H1 (cell line): ENCODE results near the gene PTGER3. TPM values are rescaled to one million over a fixed set of nuclear protein-coding genes. Genes with fewer than 3 reads are reported as not detected.

Source experiments
- CTCF ChIA-PET: fragments of 300-600 bp; sonication (Branson Sonifier 250); formaldehyde crosslinking; loops from one replicate; lab custom pipeline; 2021; ENCODE audit not compliant: partially characterized antibody; lab: Charles Lee
- POLR2A ChIA-PET: fragments of 300-600 bp; sonication (Branson Sonifier 250); formaldehyde crosslinking; loops from one replicate; lab custom pipeline; 2021; ENCODE audit warnings: inconsistent platforms; ENCODE audit not compliant: partially characterized antibody; lab: Charles Lee
- DNase-seq, 2 experiments: peaks; one replicate each; pipeline versions ENCODE4 v3.0.0 to v3.0.0-alpha.2; 2010 to 2022; ENCODE audit warnings: low spot score in 2 of 2, low read depth in 1 of 2, mixed read lengths in 1 of 2
- FAIRE-seq: peaks from 2 replicates; lab custom pipeline; 2011; peaks lifted over from hg19 to GRCh38; lab: Jason Lieb, UNC
- H2AFZ ChIP-seq: 2 replicates; pipeline ENCODE4 v1.8.1; 2012; ENCODE audit warnings: low read length, inconsistent platforms
- H2AK5ac ChIP-seq: 2 replicates; pipeline ENCODE4 v1.6.1; 2013; ENCODE audit warnings: low read depth, low read length
- H2BK120ac ChIP-seq: replicated peaks from 2 replicates; pipeline ENCODE3; 2013; ENCODE audit warnings: low read depth, low read length, inconsistent platforms
- H2BK12ac ChIP-seq: 2 replicates; pipeline ENCODE4 v1.6.1; 2013; ENCODE audit warnings: low read depth, low read length
- H2BK15ac ChIP-seq: 2 replicates; pipeline ENCODE4 v1.6.1; 2013; ENCODE audit warnings: low read length
- H2BK20ac ChIP-seq: 2 replicates; pipeline ENCODE4 v1.6.1; 2013; ENCODE audit warnings: low read length
- H2BK5ac ChIP-seq: 2 replicates; pipeline ENCODE4 v1.6.1; 2013; ENCODE audit warnings: low read depth, low read length
- H3K14ac ChIP-seq: 2 replicates; pipeline ENCODE4 v1.6.1; 2013; ENCODE audit warnings: inconsistent platforms; ENCODE audit not compliant: insufficient read length
- H3K18ac ChIP-seq: 2 replicates; pipeline ENCODE4 v1.6.1; 2013; ENCODE audit warnings: low read length; ENCODE audit errors: extremely low read depth
- H3K23ac ChIP-seq: 2 replicates; pipeline ENCODE4 v1.6.1; 2013; ENCODE audit warnings: inconsistent platforms; ENCODE audit not compliant: insufficient read length
- H3K23me2 ChIP-seq: 2 replicates; pipeline ENCODE4 v1.6.1; 2013; ENCODE audit warnings: low read depth, low read length
- H3K27ac ChIP-seq: 2 replicates; pipeline ENCODE4 v1.6.1; 2011; ENCODE audit warnings: low read depth, low read length, inconsistent platforms
- H3K27me3 ChIP-seq, 4 experiments: replicated peaks in 1 of 4; 1 replicate in 1 of 4; 2 replicates in 3 of 4; pipeline versions ENCODE4 v1.6.1 to v1.8.1; 2011 to 2013; ENCODE audit warnings: low read length in 3 of 4, mild to moderate bottlenecking in 3 of 4, inconsistent platforms in 2 of 4, mixed read lengths in 2 of 4, moderate library complexity in 1 of 4; ENCODE audit not compliant: control insufficient read depth in 3 of 4, insufficient read depth in 3 of 4; ENCODE audit errors: extremely low read depth in 1 of 4
- H3K36me3 ChIP-seq, 4 experiments: 2 replicates each; pipeline versions ENCODE4 v1.6.1 to v1.8.1; 2011 to 2013; ENCODE audit warnings: mild to moderate bottlenecking in 4 of 4, low read length in 3 of 4, moderate library complexity in 2 of 4, control low read depth in 1 of 4, inconsistent platforms in 1 of 4; ENCODE audit not compliant: insufficient read depth in 4 of 4, control insufficient read depth in 2 of 4
- H3K4ac ChIP-seq: replicated peaks from 2 replicates; pipeline ENCODE3; 2013; ENCODE audit warnings: low read length, low read depth, mixed read lengths, inconsistent platforms; ENCODE audit not compliant: insufficient read length
- H3K4me1 ChIP-seq, 4 experiments: replicated peaks in 1 of 4; 1 replicate in 1 of 4; 2 replicates in 3 of 4; pipeline versions ENCODE4 v1.6.1 to v1.8.1; 2011 to 2013; ENCODE audit warnings: low read length in 3 of 4, inconsistent platforms in 2 of 4, mixed read lengths in 1 of 4; ENCODE audit not compliant: insufficient read depth in 4 of 4, control insufficient read depth in 3 of 4
- H3K4me2 ChIP-seq, 2 experiments: 2 replicates each; pipeline versions ENCODE4 v1.6.1 to v1.8.1; 2011 to 2013; ENCODE audit warnings: low read depth in 2 of 2, low read length in 2 of 2, control low read depth in 1 of 2, inconsistent platforms in 1 of 2, mild to moderate bottlenecking in 1 of 2; ENCODE audit not compliant: insufficient read depth in 1 of 2
- H3K4me3 ChIP-seq, 4 experiments: fragments of 200-600, 300-600 bp in 1 of 4; sonication (generic), shearing (Covaris generic), sonication (Bioruptor Twin) in 1 of 4; 2 replicates each; pipeline versions ENCODE4 v1.5.1 to v1.8.1; 2011 to 2016; ENCODE audit warnings: low read length in 4 of 4, low read depth in 3 of 4, control low read depth in 2 of 4, inconsistent platforms in 2 of 4, mild to moderate bottlenecking in 2 of 4, mixed read lengths in 1 of 4, moderate library complexity in 1 of 4; ENCODE audit not compliant: insufficient read depth in 2 of 4; ENCODE audit errors: extremely low read depth in 1 of 4
- H3K56ac ChIP-seq: replicated peaks from 2 replicates; pipeline ENCODE3; 2013; ENCODE audit warnings: low read depth, mild to moderate bottlenecking, mixed read lengths, low read length, inconsistent platforms; ENCODE audit not compliant: insufficient read length
- H3K79me1 ChIP-seq: 2 replicates; pipeline ENCODE4 v1.6.1; 2013; ENCODE audit warnings: low read depth, low read length, control low read depth
- H3K79me2 ChIP-seq, 2 experiments: 2 replicates each; pipeline versions ENCODE4 v1.6.1 to v1.8.1; 2012 to 2013; ENCODE audit warnings: low read length in 2 of 2, mild to moderate bottlenecking in 2 of 2, inconsistent platforms in 1 of 2; ENCODE audit not compliant: insufficient read depth in 2 of 2, control insufficient read depth in 1 of 2
- H3K9ac ChIP-seq, 4 experiments: replicated peaks in 1 of 4; 1 replicate in 1 of 4; 2 replicates in 3 of 4; pipeline versions ENCODE4 v1.6.1 to v1.8.1; 2011 to 2013; ENCODE audit warnings: low read depth in 3 of 4, low read length in 3 of 4, control low read depth in 2 of 4, mild to moderate bottlenecking in 2 of 4, moderate library complexity in 2 of 4, inconsistent platforms in 1 of 4; ENCODE audit errors: extremely low read depth in 1 of 4
- H3K9me3 ChIP-seq, 2 experiments: 2 replicates each; pipeline versions ENCODE4 v1.6.1 to v1.8.1; 2012 to 2013; ENCODE audit warnings: mild to moderate bottlenecking in 2 of 2, moderate library complexity in 2 of 2, control low read depth in 1 of 2, inconsistent platforms in 1 of 2, low read depth in 1 of 2, low read length in 1 of 2, mixed read lengths in 1 of 2; ENCODE audit not compliant: insufficient read depth in 2 of 2
- H4K20me1 ChIP-seq, 2 experiments: replicated peaks in 1 of 2; 2 replicates each; pipeline versions ENCODE3 to v1.8.1; 2011 to 2013; ENCODE audit warnings: inconsistent platforms in 2 of 2, low read length in 2 of 2, mild to moderate bottlenecking in 1 of 2; ENCODE audit not compliant: insufficient read depth in 2 of 2, control insufficient read depth in 1 of 2
- H4K5ac ChIP-seq: 2 replicates; pipeline ENCODE4 v1.6.1; 2013; ENCODE audit warnings: low read length, low read depth, mixed read lengths, inconsistent platforms; ENCODE audit not compliant: insufficient read length
- H4K8ac ChIP-seq: 2 replicates; pipeline ENCODE4 v1.8.0; 2013; ENCODE audit warnings: mild to moderate bottlenecking, moderate library complexity, low read length, inconsistent platforms; ENCODE audit not compliant: insufficient read depth; ENCODE audit errors: extremely low read depth
- H4K91ac ChIP-seq: replicated peaks from 2 replicates; pipeline ENCODE3; 2013; ENCODE audit warnings: low read length, mixed read lengths, inconsistent platforms; ENCODE audit not compliant: insufficient read length
- CREB1 ChIP-seq: IDR thresholded peaks from 2 replicates; pipeline ENCODE4 v1.6.1; 2012; ENCODE audit warnings: inconsistent platforms
- JUND ChIP-seq: IDR thresholded peaks from 2 replicates; pipeline ENCODE4 v1.6.1; 2011; ENCODE audit warnings: mild to moderate bottlenecking, improper control_type of control experiment, low read length
- NANOG ChIP-seq: IDR thresholded peaks from 2 replicates; pipeline ENCODE4 v1.6.1; 2011; ENCODE audit warnings: low read length, low read depth, mild to moderate bottlenecking, inconsistent platforms; ENCODE audit not compliant: insufficient read depth, poor library complexity, severe bottlenecking
- RFX5 ChIP-seq: IDR thresholded peaks from 2 replicates; pipeline ENCODE4 v1.6.1; 2011; ENCODE audit warnings: low read depth, low read length, improper control_type of control experiment, borderline replicate concordance
- SIN3A ChIP-seq, 2 experiments: IDR thresholded peaks in 1 of 2; conservative IDR thresholded peaks in 1 of 2; 2 replicates each; pipeline ENCODE4 v1.6.1; 2011 to 2012; ENCODE audit warnings: low read length in 2 of 2, improper control_type of control experiment in 1 of 2, low read depth in 1 of 2, mild to moderate bottlenecking in 1 of 2
- SIRT6 ChIP-seq: IDR thresholded peaks from one replicate; pipeline ENCODE4 v1.7.1; 2012; ENCODE audit warnings: low read length, inconsistent platforms
- SP2 ChIP-seq: IDR thresholded peaks from 2 replicates; pipeline ENCODE4 v1.6.1; 2012; ENCODE audit warnings: mild to moderate bottlenecking, low read length, inconsistent platforms
- SRF ChIP-seq: IDR thresholded peaks from 2 replicates; pipeline ENCODE4 v1.6.1; 2011; ENCODE audit warnings: mild to moderate bottlenecking, low read depth, low read length, moderate library complexity
- TCF12 ChIP-seq: IDR thresholded peaks from 2 replicates; pipeline ENCODE4 v1.6.1; 2011; ENCODE audit warnings: low read depth, mild to moderate bottlenecking, low read length
- ZNF274 ChIP-seq: IDR thresholded peaks from 2 replicates; pipeline ENCODE4 v1.7.0; 2012; ENCODE audit warnings: low read length, borderline replicate concordance; ENCODE audit errors: extremely low read depth
- WGBS, 2 experiments: shearing (Covaris generic) in 1 of 2; methylation state at CpG; one replicate each; pipeline versions ENCODE4 v1.1.6 to v1.1.7; 2013 to 2015; ENCODE audit warnings: low lambda C conversion rate in 2 of 2, mixed read lengths in 2 of 2, inconsistent platforms in 1 of 2, low coverage in 1 of 2, missing lambda C conversion rate in 1 of 2; ENCODE audit not compliant: insufficient replicate concordance in 2 of 2, insufficient coverage in 1 of 2, insufficient read length in 1 of 2; ENCODE audit errors: extremely low coverage in 1 of 2, missing lambda C conversion rate in 1 of 2; 5-methylcytosine and 5-hydroxymethylcytosine counted together
- polyA plus RNA-seq, 7 experiments: library from polyadenylated mRNA; depleted of rRNA in 3 of 7; stranded (reverse) in 5 of 7; unstranded in 2 of 7; fragments of >200 nt in 5 of 7; fragments of 200-250 nt in 2 of 7; gene quantifications; 1 replicate in 5 of 7; 2 replicates in 1 of 7; 4 replicates in 1 of 7; pipeline versions ENCODE4 v1.2.1 to v1.2.3, GENCODE V29; 2011 to 2013; ENCODE audit warnings: missing spikeins in 2 of 7, mixed read lengths in 2 of 7
- total RNA-seq: library from RNA; stranded (reverse); fragmentation: NEBNext Ultra II Directional; extraction: Animal tissue kit (Norgen Biotek cat#: 25700); gene quantifications from 2 replicates; pipeline ENCODE4 v1.2.1, GENCODE V29; 2021
- TF ChIP-seq, protein P1 (sequence below), 3 experiments: IDR thresholded peaks; 1 replicate in 2 of 3; 2 replicates in 1 of 3; pipeline versions ENCODE4 v1.5.1 to v1.6.1; 2011; ENCODE audit warnings: low read length in 3 of 3, mild to moderate bottlenecking in 3 of 3, inconsistent platforms in 2 of 3, low read depth in 1 of 3, moderate library complexity in 1 of 3; ENCODE audit not compliant: insufficient read depth in 1 of 3; ENCODE audit errors: control extremely low read depth in 1 of 3

Gene PTGER3
- total and polyA plus RNA-seq, 2 of the 8 experiments (the other 6 are each of a cell fraction or from before 2014, with no cell fraction given) = 0.38 to 0.82 TPM

- H2BK20ac ChIP-seq = no peak overlapping the region
- no peak overlapping the region for H2AK5ac ChIP-seq
- no peaks in the 10 kb centered on the region for H3K23me2 ChIP-seq
- no peak overlapping the region for H3K23ac ChIP-seq
- H3K79me2 ChIP-seq = no peaks in the 10 kb centered on the region
- no peak overlapping the region for H2BK12ac ChIP-seq
- H2BK5ac ChIP-seq = no peak overlapping the region
- no peaks in the 10 kb centered on the region for H3K36me3 ChIP-seq
- H3K9me3 ChIP-seq = no peaks in the 10 kb centered on the region
- H4K91ac ChIP-seq = no peak overlapping the region
- WGBS, 2 experiments = 93% methylated on average over 5 of the region's 5 CpGs; no CpG with 5 or more reads in 1 of the 2 experiments
- FAIRE-seq (no peak), DNase-seq (no peak)
- no peak overlapping the region for H3K14ac ChIP-seq
- no peak overlapping the region for H2AFZ ChIP-seq
- no peak overlapping the region for H2BK15ac ChIP-seq
- H3K56ac ChIP-seq = no peak overlapping the region
- H4K8ac ChIP-seq = no peak overlapping the region
- POLR2A ChIA-PET = no interaction called here
- no peak overlapping the region for H3K27ac ChIP-seq
- no peak overlapping the region for H4K5ac ChIP-seq
- no peak overlapping the region for H2BK120ac ChIP-seq
- H4K20me1 ChIP-seq = no peaks in the 10 kb centered on the region
- no peak overlapping the region for H3K9ac ChIP-seq
- no peak overlapping the region for H3K18ac ChIP-seq
- H3K4me3 ChIP-seq = no peak overlapping the region
- CTCF ChIA-PET = interaction anchor here (2.4 kb wide), 1 partner anchor 18 kb away, joined by 14 read pairs; no protein-coding TSS in a partner anchor
- H3K79me1 ChIP-seq = no peaks in the 10 kb centered on the region
- no peaks in the 10 kb centered on the region for H3K27me3 ChIP-seq
- TF ChIP-seq JUND (no peak), SIRT6 (no peak), TCF12 (no peak), RFX5 (no peak), SIN3A (conservative IDR thresholded peaks at IDR 0.05 in 1 of 2, IDR thresholded peaks at IDR 0.05 in 1 of 2; ENCODE audit: low read depth in 1 of 2, low read length in 2 of 2) (no peak), CREB1 (no peak), NANOG (no peak), ZNF274 (no peak), SRF (no peak), SP2 (no peak)
- TF ChIP-seq, protein P1, sequence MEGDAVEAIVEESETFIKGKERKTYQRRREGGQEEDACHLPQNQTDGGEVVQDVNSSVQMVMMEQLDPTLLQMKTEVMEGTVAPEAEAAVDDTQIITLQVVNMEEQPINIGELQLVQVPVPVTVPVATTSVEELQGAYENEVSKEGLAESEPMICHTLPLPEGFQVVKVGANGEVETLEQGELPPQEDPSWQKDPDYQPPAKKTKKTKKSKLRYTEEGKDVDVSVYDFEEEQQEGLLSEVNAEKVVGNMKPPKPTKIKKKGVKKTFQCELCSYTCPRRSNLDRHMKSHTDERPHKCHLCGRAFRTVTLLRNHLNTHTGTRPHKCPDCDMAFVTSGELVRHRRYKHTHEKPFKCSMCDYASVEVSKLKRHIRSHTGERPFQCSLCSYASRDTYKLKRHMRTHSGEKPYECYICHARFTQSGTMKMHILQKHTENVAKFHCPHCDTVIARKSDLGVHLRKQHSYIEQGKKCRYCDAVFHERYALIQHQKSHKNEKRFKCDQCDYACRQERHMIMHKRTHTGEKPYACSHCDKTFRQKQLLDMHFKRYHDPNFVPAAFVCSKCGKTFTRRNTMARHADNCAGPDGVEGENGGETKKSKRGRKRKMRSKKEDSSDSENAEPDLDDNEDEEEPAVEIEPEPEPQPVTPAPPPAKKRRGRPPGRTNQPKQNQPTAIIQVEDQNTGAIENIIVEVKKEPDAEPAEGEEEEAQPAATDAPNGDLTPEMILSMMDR (IDR thresholded peaks at IDR 0.05; ENCODE audit: control extremely low read depth in 1 of 3, insufficient read depth in 1 of 3, low read depth in 1 of 3, low read length in 3 of 3) = no peak
- no peak overlapping the region for H3K4ac ChIP-seq
- H3K4me2 ChIP-seq = no peak overlapping the region
- H3K4me1 ChIP-seq = no peaks in the 10 kb centered on the region
Observed at GRCh38 chr1:70948396-70949017, 99.1 kb downstream of the PTGER3 start.
